ENCODE data around the gene ATXN1. TPM values are rescaled to one million over a fixed set of nuclear protein-coding genes. Genes with fewer than 3 reads are reported as not detected.

The ATXN1 gene
- total and polyA plus RNA-seq, 2 of the 8 experiments (the other 6 are each of a cell fraction or from before 2014, with no cell fraction given) = 1.6 to 4.0 TPM

DNA sequence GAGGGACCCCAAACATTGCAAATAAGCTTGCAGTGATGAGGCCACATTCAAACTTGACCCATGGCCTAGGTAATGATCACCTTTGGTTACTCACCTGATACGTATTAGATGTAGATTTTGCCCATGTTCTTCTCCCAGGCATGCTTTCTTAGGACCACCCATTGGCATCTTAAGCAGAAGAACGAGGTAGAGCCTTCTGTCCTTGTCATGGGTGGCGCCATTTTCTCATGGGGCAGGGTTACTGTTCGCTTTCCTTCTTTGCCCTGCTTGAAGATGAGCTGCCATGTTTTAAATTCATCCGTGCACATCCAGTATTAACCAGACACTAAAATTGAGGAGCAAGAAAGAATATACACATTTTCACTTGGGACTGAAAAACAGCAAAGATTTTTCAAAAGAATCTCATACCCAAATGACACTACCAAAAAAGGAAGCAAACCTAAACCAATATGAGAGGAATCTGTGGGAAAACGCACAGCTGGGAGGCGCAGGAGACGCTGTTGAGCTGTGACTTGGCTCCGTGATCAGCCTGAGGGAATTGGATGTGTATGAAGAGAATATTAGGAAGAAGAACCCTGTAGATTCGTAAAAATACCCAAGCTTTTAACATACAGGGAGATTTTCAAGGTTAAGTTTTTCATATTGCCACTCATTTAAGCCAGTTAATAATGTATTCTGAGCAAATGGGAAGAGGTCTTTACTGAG is 486.2 kb downstream of the ATXN1 start:
- Histone ChIP-seq H3K9me3 (ENCODE audit: insufficient read depth in 2 of 2, low read depth in 1 of 2, low read length in 1 of 2) (no peaks in the 10 kb centered on the region), H3K36me3 (ENCODE audit: control insufficient read depth in 2 of 4, insufficient read depth in 4 of 4, low read length in 3 of 4) (no peaks in the 10 kb centered on the region; a peak in 1 of 8 replicates), H4K20me1 (replicated peaks in 1 of 2; ENCODE audit: control insufficient read depth in 1 of 2, insufficient read depth in 2 of 2, low read length in 2 of 2) (no peaks in the 10 kb centered on the region), H3K4ac (replicated peaks; ENCODE audit: insufficient read length, low read depth, low read length) (no peak overlapping the region), H3K4me1 (replicated peaks in 1 of 4; ENCODE audit: control insufficient read depth in 3 of 4, insufficient read depth in 4 of 4, low read length in 3 of 4) (no peaks in the 10 kb centered on the region; a peak in 2 of 7 replicates), H3K23me2 (ENCODE audit: low read depth, low read length) (no peaks in the 10 kb centered on the region; the same call in 1 of the 2 replicates), H3K4me3 (ENCODE audit: extremely low read depth in 1 of 4, insufficient read depth in 2 of 4, low read depth in 3 of 4, low read length in 4 of 4) (no peak overlapping the region), H4K5ac (ENCODE audit: insufficient read length, low read depth, low read length) (no peak overlapping the region), H3K18ac (ENCODE audit: extremely low read depth, low read length) (no peak overlapping the region), H3K27ac (ENCODE audit: low read depth, low read length) (no peak overlapping the region), H3K27me3 (replicated peaks in 1 of 4; ENCODE audit: control insufficient read depth in 3 of 4, extremely low read depth in 1 of 4, insufficient read depth in 3 of 4, low read length in 3 of 4) (no peaks in the 10 kb centered on the region), H3K79me2 (ENCODE audit: control insufficient read depth in 1 of 2, insufficient read depth in 2 of 2, low read length in 2 of 2) (no peaks in the 10 kb centered on the region), H3K56ac (replicated peaks; ENCODE audit: insufficient read length, low read depth, low read length) (no peak overlapping the region), H2BK20ac (ENCODE audit: low read length) (no peak overlapping the region; the same call in 1 of the 2 replicates), H2BK5ac (ENCODE audit: low read depth, low read length) (no peak overlapping the region), H4K91ac (replicated peaks; ENCODE audit: insufficient read length, low read length) (no peak overlapping the region), H4K8ac (ENCODE audit: extremely low read depth, insufficient read depth, low read length) (no peak overlapping the region), H2AK5ac (ENCODE audit: low read depth, low read length) (no peak overlapping the region), H3K79me1 (ENCODE audit: low read depth, low read length) (no peaks in the 10 kb centered on the region), H3K23ac (ENCODE audit: insufficient read length) (no peak overlapping the region), H3K14ac (ENCODE audit: insufficient read length) (no peak overlapping the region), H2BK12ac (ENCODE audit: low read depth, low read length) (no peak overlapping the region), H2BK120ac (replicated peaks; ENCODE audit: low read depth, low read length) (no peak overlapping the region), H2BK15ac (ENCODE audit: low read length) (no peak overlapping the region), H3K4me2 (ENCODE audit: insufficient read depth in 1 of 2, low read depth in 2 of 2, low read length in 2 of 2) (no peak overlapping the region), H2AFZ (ENCODE audit: low read length) (no peak overlapping the region), H3K9ac (replicated peaks in 1 of 4; ENCODE audit: extremely low read depth in 1 of 4, low read depth in 3 of 4, low read length in 3 of 4) (no peak overlapping the region)
- FAIRE-seq (no peak), DNase-seq (ENCODE audit: low read depth in 1 of 2, low spot score in 2 of 2) (no peak)
- WGBS, 2 experiments (ENCODE audit: extremely low coverage in 1 of 2, insufficient coverage in 1 of 2, insufficient read length in 1 of 2, insufficient replicate concordance in 2 of 2, low coverage in 1 of 2, low lambda C conversion rate in 2 of 2, missing lambda C conversion rate in 1 of 2) = 87% methylated on average over 10 of the region's 10 CpGs; no CpG with 5 or more reads in 1 of the 2 experiments
- ChIA-PET CTCF (ENCODE audit: partially characterized antibody) (interaction anchor here (0.6 to 6.1 kb wide), 7 partner anchors 9 to 66 kb away, joined by 3 to 57 read pairs (median 3); partner anchors contain the start of gene GMPR), POLR2A (ENCODE audit: partially characterized antibody) (no interaction called here)
- TF ChIP-seq POLR2A (IDR thresholded peaks at IDR 0.05; ENCODE audit: control extremely low read depth in 1 of 2, low read depth in 2 of 2, low read length in 2 of 2) = no peak
